Erythroblast (primary cell): ENCODE measurements around the gene ZNF654.

ENCODE experiments used
- GATA1 ChIP-seq: IDR thresholded peaks from 2 replicates; pipeline ENCODE4 v1.6.1; 2011; ENCODE audit warnings: low read depth, mild to moderate bottlenecking, control low read depth, low read length, moderate library complexity
- POLR2A ChIP-seq: IDR thresholded peaks from 2 replicates; pipeline ENCODE4 v1.6.1; 2011; ENCODE audit warnings: mild to moderate bottlenecking, low read length

GRCh38 chr3:88150806-88151205 lies 91.8 kb downstream of the ZNF654 start:
- TF ChIP-seq POLR2A (no peak), GATA1 (no peak)
